Measurements from ENCODE around the gene CCL28. TPM values are rescaled to one million over a fixed set of nuclear protein-coding genes. Genes with fewer than 3 reads are reported as not detected.
"Not testable (repeated sequence)": the region's sequence is repeated elsewhere in the genome, so short reads cannot be mapped to it uniquely, and the experiment has no call there.

The CCL28 gene
- 0.46 TPM for total RNA-seq (ENCODE audit: unreplicated experiment)
- long read RNA-seq, result 0 reads

- H3K27me3 Mint-ChIP-seq (ENCODE audit: unreplicated experiment), result peaks cover 1% of the 10 kb centered on the region
- no peak for TF ChIP-seq CTCF (IDR thresholded peaks at IDR 0.05; ENCODE audit: unreplicated experiment)
- H3K9me3 Mint-ChIP-seq (ENCODE audit: unreplicated experiment), result no peaks in the 10 kb centered on the region
- H3K36me3 Mint-ChIP-seq (ENCODE audit: low read depth, unreplicated experiment), result peaks cover 4% of the 10 kb centered on the region
- H3K4me1 Mint-ChIP-seq (ENCODE audit: unreplicated experiment), result no peaks in the 10 kb centered on the region
- no peak within 1 kb of the TSS for H3K4me3 Mint-ChIP-seq (ENCODE audit: unreplicated experiment)
- H3K27ac Mint-ChIP-seq (ENCODE audit: unreplicated experiment), result no peak within 1 kb of the TSS
- DNase-seq (ENCODE audit: low spot score), result no peak
These were observed at the start of gene CCL28 for GRCh38 chr5:43412156-43412555. Gene CCL28, minus strand, starts transcription at chr5:43412391. Its CDS starts 75 bp downstream, at chr5:43412316.

- Mint-ChIP-seq H3K27me3 (ENCODE audit: unreplicated experiment) (no peaks in the 10 kb centered on the region), H3K36me3 (ENCODE audit: low read depth, unreplicated experiment) (peaks cover 36% of the 10 kb centered on the region), H3K4me3 (ENCODE audit: unreplicated experiment) (no peak overlapping the region), H3K4me1 (ENCODE audit: unreplicated experiment) (peaks cover 2% of the 10 kb centered on the region), H3K9me3 (ENCODE audit: unreplicated experiment) (no peaks in the 10 kb centered on the region), H3K27ac (ENCODE audit: unreplicated experiment) (no peak overlapping the region)
- TF ChIP-seq CTCF (IDR thresholded peaks at IDR 0.05; ENCODE audit: unreplicated experiment), result no peak
- DNase-seq (ENCODE audit: low spot score), result no peak
These were observed 48.9 kb upstream of the CCL28 start for GRCh38 chr5:43461066-43461465.

- H3K36me3 Mint-ChIP-seq (ENCODE audit: low read depth, unreplicated experiment), result peaks cover 20% of the 10 kb centered on the region
- H3K4me1 Mint-ChIP-seq (ENCODE audit: unreplicated experiment), result peaks cover 2% of the 10 kb centered on the region
These were observed 44.4 kb upstream of the CCL28 start for GRCh38 chr5:43456556-43456955.

GRCh38 chr5:43441575-43441974 is 29.4 kb upstream of the CCL28 start:
- not testable (repeated sequence) for H3K4me3 Mint-ChIP-seq (ENCODE audit: unreplicated experiment); H3K27ac Mint-ChIP-seq (ENCODE audit: unreplicated experiment); H3K27me3 Mint-ChIP-seq (ENCODE audit: unreplicated experiment); H3K4me1 Mint-ChIP-seq (ENCODE audit: unreplicated experiment); DNase-seq (ENCODE audit: low spot score)
- H3K36me3 Mint-ChIP-seq (ENCODE audit: low read depth, unreplicated experiment), result peaks cover 21% of the 10 kb centered on the region
- H3K9me3 Mint-ChIP-seq (ENCODE audit: unreplicated experiment), result peaks cover 10% of the 10 kb centered on the region

More at GRCh38 chr5:43456556-43456955, 44.4 kb upstream of the CCL28 start:
- no peak for DNase-seq (ENCODE audit: low spot score)
- Mint-ChIP-seq H3K27ac (ENCODE audit: unreplicated experiment) (no peak overlapping the region), H3K9me3 (ENCODE audit: unreplicated experiment) (no peaks in the 10 kb centered on the region), H3K27me3 (ENCODE audit: unreplicated experiment) (no peaks in the 10 kb centered on the region), H3K4me3 (ENCODE audit: unreplicated experiment) (no peak overlapping the region)
- TF ChIP-seq CTCF (IDR thresholded peaks at IDR 0.05; ENCODE audit: unreplicated experiment), result no peak

GRCh38 chr5:43437062-43437660 is 25.0 kb upstream of the CCL28 start:
- TF ChIP-seq CTCF (IDR thresholded peaks at IDR 0.05; ENCODE audit: unreplicated experiment), result no peak
- Mint-ChIP-seq H3K27me3 (ENCODE audit: unreplicated experiment) (no peaks in the 10 kb centered on the region), H3K27ac (ENCODE audit: unreplicated experiment) (no peak overlapping the region), H3K9me3 (ENCODE audit: unreplicated experiment) (peaks cover 4% of the 10 kb centered on the region), H3K4me3 (ENCODE audit: unreplicated experiment) (no peak overlapping the region), H3K36me3 (ENCODE audit: low read depth, unreplicated experiment) (peaks cover 6% of the 10 kb centered on the region), H3K4me1 (ENCODE audit: unreplicated experiment) (peaks cover 3% of the 10 kb centered on the region)
- DNase-seq (ENCODE audit: low spot score), result no peak
